Activated CD4-positive, alpha-beta T cell treated with anti-CD3 and anti-CD28 coated beads for 36 hours (primary cell): ENCODE results near the gene AP2B1. TPM values are rescaled to one million over a fixed set of nuclear protein-coding genes. Genes with fewer than 3 reads are reported as not detected.
A peak's percentile ranks its signal among the peaks of the same experiment; 100 is the strongest.
"Not testable (repeated sequence)": the region's sequence is repeated elsewhere in the genome, so short reads cannot be mapped to it uniquely, and the experiment has no call there.

Source experiments
- ATAC-seq: fragments of 200-7000 bp; cut with Tn5 transposase; one replicate; pipeline ENCODE4 v1.10.0; 2021; ENCODE audit warnings: mild to moderate bottlenecking, moderate library complexity
- CTCF ChIA-PET: fragments of 350-600 bp; sonication (Branson Sonifier 250); formaldehyde crosslinking; loops from one replicate; lab custom pipeline; 2021; ENCODE audit warnings: antibody characterized with exemption; lab: Charles Lee
- POLR2A ChIA-PET: fragments of 350-600 bp; sonication (Branson Sonifier 250); formaldehyde crosslinking; loops from one replicate; lab custom pipeline; 2021; ENCODE audit warnings: antibody characterized with exemption, inconsistent platforms; lab: Charles Lee
- DNase-seq: peaks from one replicate; pipeline ENCODE4 v3.0.0-alpha.2; 2020
- H3K27ac Mint-ChIP-seq: one replicate; pipeline ENCODE4 v1.8.0; 2021; ENCODE audit warnings: mixed read lengths
- H3K27me3 Mint-ChIP-seq: one replicate; pipeline ENCODE4 v1.8.0; 2021; ENCODE audit warnings: mixed read lengths
- H3K36me3 Mint-ChIP-seq: one replicate; pipeline ENCODE4 v1.8.0; 2021; ENCODE audit warnings: low read depth, mixed read lengths
- H3K4me1 Mint-ChIP-seq: one replicate; pipeline ENCODE4 v1.8.0; 2021; ENCODE audit warnings: mixed read lengths
- H3K4me3 Mint-ChIP-seq: one replicate; pipeline ENCODE4 v1.8.0; 2021; ENCODE audit warnings: mild to moderate bottlenecking, moderate library complexity, mixed read lengths
- H3K9me3 Mint-ChIP-seq: one replicate; pipeline ENCODE4 v1.8.0; 2021; ENCODE audit warnings: low read depth, mixed read lengths
- intact Hi-C, 2 experiments: fragments of 100-400 bp; cut with DNase I in 1 of 2; cut with micrococcal nuclease in 1 of 2; formaldehyde crosslinking; loops; one replicate each; pipeline versions ENCODE4 v1.14.2 to v1.15.1; 2022 to 2024; cut with DNase I, micrococcal nuclease
- total RNA-seq, 2 experiments: library from RNA; stranded (reverse); gene quantifications; one replicate each; pipeline ENCODE4 v1.2.3, GENCODE V29; 2021

The AP2B1 gene
- total RNA-seq, 2 experiments from 2014 or later, result 166 to 184 TPM

DNA sequence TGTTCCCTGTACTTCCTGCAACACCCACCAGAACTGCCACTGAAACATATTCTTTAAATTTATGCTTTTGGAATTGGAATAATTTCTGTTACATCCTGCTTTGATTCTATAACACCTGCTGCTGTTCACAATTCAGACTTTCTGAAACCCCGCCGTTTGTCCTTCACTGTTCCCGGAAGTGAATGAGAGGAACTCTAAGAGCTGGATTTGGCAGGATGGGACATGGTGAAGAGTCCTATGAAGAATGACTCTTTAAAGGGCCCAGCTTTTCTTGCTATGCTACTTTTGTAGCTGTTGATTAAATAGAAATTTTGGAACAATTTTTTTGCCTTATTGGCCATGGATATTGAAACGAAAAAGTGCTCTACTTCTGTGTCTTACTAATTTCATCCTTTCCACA lies 8.9 kb downstream of the AP2B1 start:
- Mint-ChIP-seq H3K4me1 (peaks cover 6% of the 10 kb centered on the region), H3K36me3 (peaks cover 53% of the 10 kb centered on the region), H3K4me3 (no peak overlapping the region), H3K27me3 (no peaks in the 10 kb centered on the region), H3K9me3 (no peaks in the 10 kb centered on the region), H3K27ac (no peak overlapping the region)
- ChIA-PET CTCF (no interaction called here), POLR2A (no interaction called here)
- intact Hi-C loops, result no loop called here
- ATAC-seq, result no peak
- no peak for DNase-seq

DNA sequence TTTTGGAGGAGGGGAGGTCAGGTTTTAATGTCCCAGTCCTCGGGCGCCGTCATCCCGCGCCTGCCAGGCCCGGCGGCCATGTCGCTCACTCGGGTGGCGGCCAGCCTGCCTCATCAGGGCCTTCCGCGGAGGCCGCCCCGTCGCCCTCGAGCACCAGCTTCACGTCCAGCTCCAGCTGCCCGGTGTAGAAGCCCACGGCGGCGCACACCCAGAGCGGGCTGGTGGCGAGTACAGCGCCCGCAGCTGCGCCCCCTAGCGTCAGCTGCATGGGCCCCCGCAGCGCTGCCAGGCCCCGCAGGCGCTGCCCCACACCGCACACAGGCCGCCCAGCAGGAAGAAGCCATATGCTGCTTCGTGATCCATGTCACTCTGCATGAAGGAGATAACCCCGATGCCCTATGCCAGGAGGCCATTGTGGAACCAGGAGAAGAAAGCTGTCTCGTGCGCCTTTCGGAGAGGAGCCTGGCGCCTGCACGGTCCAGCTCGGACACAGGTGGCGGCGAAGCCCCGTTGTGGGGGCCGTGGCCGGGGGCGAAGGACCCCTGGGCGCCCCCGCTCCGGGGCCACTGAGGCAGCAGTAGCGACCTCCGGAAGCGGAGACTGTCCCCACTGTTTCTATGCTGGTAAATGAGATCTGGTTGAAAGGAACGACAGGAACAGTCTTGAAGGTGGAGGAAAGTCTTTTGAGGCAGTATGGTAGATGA lies 9.6 kb downstream of the AP2B1 start:
- Mint-ChIP-seq H3K4me3 (no peak overlapping the region), H3K27ac (no peak overlapping the region), H3K4me1 (peaks cover 6% of the 10 kb centered on the region), H3K36me3 (peaks cover 53% of the 10 kb centered on the region), H3K9me3 (no peaks in the 10 kb centered on the region), H3K27me3 (no peaks in the 10 kb centered on the region)
- ATAC-seq (no peak), DNase-seq (no peak)
- POLR2A ChIA-PET, result no interaction called here
- CTCF ChIA-PET, result no interaction called here
- intact Hi-C loops, result no loop called here

GRCh38 chr17:35597604-35598003 lies 10.5 kb downstream of the AP2B1 start:
- Mint-ChIP-seq H3K27ac (no peak overlapping the region), H3K4me1 (peaks cover 6% of the 10 kb centered on the region), H3K9me3 (no peaks in the 10 kb centered on the region), H3K27me3 (no peaks in the 10 kb centered on the region), H3K36me3 (peaks cover 57% of the 10 kb centered on the region), H3K4me3 (no peak overlapping the region)
- ATAC-seq (no peak), DNase-seq (no peak)
- intact Hi-C loops, result no loop called here
- ChIA-PET POLR2A (no interaction called here), CTCF (no interaction called here)

DNA sequence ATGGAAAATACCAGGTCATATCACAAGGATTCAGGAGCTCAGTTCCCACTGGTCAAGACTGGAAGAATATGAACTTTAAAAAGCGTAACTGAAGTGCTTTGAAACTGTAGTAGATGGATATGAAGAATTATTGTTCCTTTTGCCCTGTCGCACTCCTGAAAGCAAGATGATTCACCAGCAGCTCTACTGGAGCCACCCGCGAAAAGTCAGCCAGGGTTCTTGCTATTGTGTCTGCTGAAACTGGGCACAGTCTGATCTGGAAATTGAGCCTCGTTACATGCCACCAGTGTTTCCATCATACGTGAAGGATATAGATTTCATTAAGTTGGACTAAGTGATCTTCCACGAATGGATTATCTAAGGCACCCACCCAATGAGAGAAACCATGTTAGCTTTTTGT lies 16.6 kb downstream of the AP2B1 start:
- Mint-ChIP-seq H3K27ac (no peak overlapping the region), H3K4me1 (no peaks in the 10 kb centered on the region), H3K9me3 (no peaks in the 10 kb centered on the region), H3K36me3 (peaks cover 44% of the 10 kb centered on the region), H3K27me3 (no peaks in the 10 kb centered on the region), H3K4me3 (no peak overlapping the region)
- ATAC-seq (no peak), DNase-seq (no peak)
- ChIA-PET CTCF (interaction anchor here (0.7 to 3.9 kb wide), 4 partner anchors 9 to 272 kb away, joined by 3 to 26 read pairs (median 4); no protein-coding TSS in a partner anchor), POLR2A (interaction anchor here (0.7 kb wide), 1 partner anchor 101 kb away, joined by 3 read pairs; no protein-coding TSS in a partner anchor)
- intact Hi-C loops, result no loop called here

DNA sequence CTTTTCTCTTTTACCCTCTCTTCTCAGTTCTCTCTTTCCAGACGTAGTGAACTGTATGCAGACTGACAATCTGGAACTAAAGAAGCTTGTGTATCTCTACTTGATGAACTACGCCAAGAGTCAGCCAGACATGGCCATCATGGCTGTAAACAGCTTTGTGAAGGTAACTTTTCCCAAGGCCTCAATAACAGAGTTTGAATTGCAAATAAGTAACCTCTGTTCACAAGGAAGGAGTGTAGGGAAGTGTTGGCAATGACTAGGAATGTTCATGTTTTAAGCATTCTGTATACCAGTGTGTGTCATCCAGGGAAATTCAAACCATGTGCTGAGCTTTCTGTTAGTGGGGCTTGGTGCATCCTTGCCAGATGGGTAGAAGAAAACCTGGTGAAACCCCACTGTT lies 18.6 kb downstream of the AP2B1 start:
- Mint-ChIP-seq H3K4me3 (no peak overlapping the region), H3K27me3 (no peaks in the 10 kb centered on the region), H3K4me1 (no peaks in the 10 kb centered on the region), H3K9me3 (no peaks in the 10 kb centered on the region), H3K27ac (no peak overlapping the region), H3K36me3 (peaks cover 43% of the 10 kb centered on the region)
- DNase-seq (no peak), ATAC-seq (no peak)
- ChIA-PET CTCF (interaction anchor here (0.6 to 0.8 kb wide), 2 partner anchors 71 to 136 kb away, joined by 3 read pairs; no protein-coding TSS in a partner anchor), POLR2A (interaction anchor here (0.6 kb wide), 1 partner anchor 372 kb away, joined by 6 read pairs; no protein-coding TSS in a partner anchor)
- intact Hi-C loops, result no loop called here

DNA sequence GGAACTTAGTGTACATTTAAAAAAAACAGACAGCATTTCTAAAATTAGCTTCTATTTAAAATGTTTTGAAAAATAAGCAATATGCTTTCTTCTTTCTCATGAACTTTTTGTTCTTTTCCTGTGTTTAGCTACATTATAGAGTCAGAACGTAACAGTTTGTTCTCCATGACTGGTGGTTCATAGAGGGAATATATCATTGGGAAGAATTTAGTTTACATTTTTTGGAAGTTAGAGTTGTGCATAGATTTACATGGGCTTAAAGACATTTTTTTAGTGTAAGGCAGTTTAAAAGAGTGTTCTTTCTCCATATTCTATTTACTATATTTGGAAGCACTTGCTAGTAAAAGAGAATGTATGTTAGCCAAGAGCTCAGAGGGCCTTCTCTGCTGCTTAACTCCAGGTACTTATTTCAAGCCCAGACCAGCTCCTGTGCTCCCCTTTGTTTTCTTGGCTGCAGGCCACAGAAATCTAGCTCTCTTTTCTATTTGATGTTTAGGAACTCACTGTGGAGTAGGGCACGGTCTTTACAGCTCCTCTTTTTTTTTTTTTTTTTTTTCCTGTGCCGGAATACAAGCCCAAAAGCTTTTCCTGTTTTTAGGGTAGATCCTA lies 20.2 kb downstream of the AP2B1 start:
- DNase-seq, result no peak
- ChIA-PET CTCF (interaction anchor here (0.7 to 3.1 kb wide), 4 partner anchors 34 to 488 kb away, joined by 3 to 14 read pairs (median 4); partner anchors contain the start of gene RAD51D), POLR2A (interaction anchor here (1.1 kb wide), 1 partner anchor 8 kb away, joined by 3 read pairs; no protein-coding TSS in a partner anchor)
- Mint-ChIP-seq H3K36me3 (peaks cover 37% of the 10 kb centered on the region), H3K27ac (no peak overlapping the region), H3K4me1 (no peaks in the 10 kb centered on the region), H3K4me3 (no peak overlapping the region), H3K27me3 (no peaks in the 10 kb centered on the region), H3K9me3 (no peaks in the 10 kb centered on the region)
- intact Hi-C loops, result no loop called here
- no peak for ATAC-seq

DNA sequence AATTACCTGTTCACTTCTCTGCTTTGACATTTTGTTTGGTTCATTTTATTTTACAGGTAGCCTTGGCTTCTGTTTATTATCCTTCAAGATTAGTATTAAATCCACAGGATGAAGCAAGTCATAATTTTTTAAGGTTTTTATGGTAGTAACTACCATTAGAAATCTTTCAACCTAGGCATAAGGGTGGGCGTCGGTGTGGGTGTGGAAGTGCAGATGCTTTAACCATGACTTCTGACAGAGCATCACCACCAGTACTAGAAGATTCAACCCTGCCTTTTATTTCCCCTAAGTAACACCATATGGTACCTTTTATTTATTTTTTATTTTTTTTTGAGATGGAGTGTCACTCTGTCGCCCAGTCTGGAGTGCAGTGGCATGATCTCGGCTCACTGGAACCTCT lies 22.7 kb downstream of the AP2B1 start:
- POLR2A ChIA-PET, result no interaction called here
- no peak for ATAC-seq
- CTCF ChIA-PET, result interaction anchor here (3.1 kb wide), 1 partner anchor 138 kb away, joined by 14 read pairs; no protein-coding TSS in a partner anchor
- DNase-seq, result no peak
- Mint-ChIP-seq H3K9me3 (no peaks in the 10 kb centered on the region), H3K27ac (no peak overlapping the region), H3K4me3 (no peak overlapping the region), H3K36me3 (peaks cover 33% of the 10 kb centered on the region), H3K27me3 (no peaks in the 10 kb centered on the region), H3K4me1 (no peaks in the 10 kb centered on the region)
- intact Hi-C loops, result no loop called here

- H3K27me3 Mint-ChIP-seq, H3K4me1 Mint-ChIP-seq, intact Hi-C loops, DNase-seq, ATAC-seq, H3K9me3 Mint-ChIP-seq, H3K4me3 Mint-ChIP-seq, POLR2A ChIA-PET, H3K27ac Mint-ChIP-seq: not testable (repeated sequence)
- peaks cover 26% of the 10 kb centered on the region for H3K36me3 Mint-ChIP-seq
- CTCF ChIA-PET, result interaction anchor here (6.1 kb wide), 1 partner anchor 137 kb away, joined by 99 read pairs; no protein-coding TSS in a partner anchor
These were observed 23.6 kb downstream of the AP2B1 start for GRCh38 chr17:35610746-35611145.

GRCh38 chr17:35612924-35613521 lies 25.9 kb downstream of the AP2B1 start:
- Mint-ChIP-seq H3K4me3 (no peak overlapping the region), H3K4me1 (no peaks in the 10 kb centered on the region), H3K27me3 (no peaks in the 10 kb centered on the region), H3K36me3 (peaks cover 20% of the 10 kb centered on the region), H3K27ac (no peak overlapping the region), H3K9me3 (no peaks in the 10 kb centered on the region)
- ATAC-seq, result peak; percentile 39
- intact Hi-C loops, result loop anchor here (1.0 kb wide), 1 partner anchor 134 kb away; no protein-coding TSS in a partner anchor
- POLR2A ChIA-PET, result no interaction called here
- DNase-seq, result peak; percentile 66
- CTCF ChIA-PET, result interaction anchor here (0.5 to 6.1 kb wide), 29 partner anchors 10 to 870 kb away, joined by 3 to 99 read pairs (median 4); partner anchors contain the start of gene TAF15

DNA sequence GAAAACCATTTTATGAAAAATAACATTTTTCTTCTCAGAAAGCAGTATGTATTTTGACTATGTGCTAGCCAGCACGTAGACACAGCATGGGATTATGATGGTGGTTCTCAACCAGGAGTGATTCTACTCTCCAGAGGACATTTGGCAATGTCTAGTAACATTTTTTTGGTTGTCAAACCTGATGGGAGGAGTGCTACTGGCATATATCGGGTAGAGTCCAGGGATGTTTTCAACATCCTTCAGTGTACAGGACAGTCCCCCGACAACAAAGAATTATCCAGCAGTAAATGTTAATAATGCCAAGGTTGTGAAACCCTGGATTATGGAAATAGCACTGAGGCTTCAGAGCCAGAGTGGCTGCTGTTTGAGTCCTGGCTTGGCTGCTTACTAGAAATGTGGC lies 27.7 kb downstream of the AP2B1 start:
- Mint-ChIP-seq H3K9me3 (no peaks in the 10 kb centered on the region), H3K4me3 (no peak overlapping the region), H3K27ac (no peak overlapping the region), H3K36me3 (peaks cover 10% of the 10 kb centered on the region), H3K27me3 (no peaks in the 10 kb centered on the region), H3K4me1 (no peaks in the 10 kb centered on the region)
- ATAC-seq (no peak), DNase-seq (no peak)
- intact Hi-C loops, result no loop called here
- POLR2A ChIA-PET, result no interaction called here
- CTCF ChIA-PET, result interaction anchor here (0.7 to 6.1 kb wide), 11 partner anchors 8 to 171 kb away, joined by 3 to 99 read pairs (median 6); no protein-coding TSS in a partner anchor

GRCh38 chr17:35616536-35616935 lies 29.4 kb downstream of the AP2B1 start:
- no peak for DNase-seq
- H3K4me3 Mint-ChIP-seq, result no peak overlapping the region
- no peak overlapping the region for H3K27ac Mint-ChIP-seq
- CTCF ChIA-PET, result interaction anchor here (0.6 to 1.3 kb wide), 2 partner anchors 131 to 264 kb away, joined by 3 to 6 read pairs; no protein-coding TSS in a partner anchor
- H3K36me3 Mint-ChIP-seq, result peaks cover 12% of the 10 kb centered on the region
- intact Hi-C loops, result no loop called here
- H3K4me1 Mint-ChIP-seq, result no peaks in the 10 kb centered on the region
- POLR2A ChIA-PET, result interaction anchor here (0.6 kb wide), 1 partner anchor 62 kb away, joined by 4 read pairs; no protein-coding TSS in a partner anchor
- no peaks in the 10 kb centered on the region for H3K27me3 Mint-ChIP-seq
- no peak for ATAC-seq
- no peaks in the 10 kb centered on the region for H3K9me3 Mint-ChIP-seq
